Head of caudate nucleus (tissue), 42 donors: ENCODE data around the gene NTM.
A peak's percentile ranks its signal among the peaks of the same experiment; 100 is the strongest.

ENCODE experiments used
- DNase-seq, 42 donors: peaks; one replicate each; pipeline versions ENCODE4 v3.0.0 to v3.0.0-alpha.2; 2020 to 2021; ENCODE audit warnings: mixed read lengths in 7 of 42
- intact Hi-C: fragments of 100-400 bp; cut with DNase I; formaldehyde crosslinking; loops from one replicate; pipeline ENCODE4 v1.15.0; 2022

The NTM gene

DNA sequence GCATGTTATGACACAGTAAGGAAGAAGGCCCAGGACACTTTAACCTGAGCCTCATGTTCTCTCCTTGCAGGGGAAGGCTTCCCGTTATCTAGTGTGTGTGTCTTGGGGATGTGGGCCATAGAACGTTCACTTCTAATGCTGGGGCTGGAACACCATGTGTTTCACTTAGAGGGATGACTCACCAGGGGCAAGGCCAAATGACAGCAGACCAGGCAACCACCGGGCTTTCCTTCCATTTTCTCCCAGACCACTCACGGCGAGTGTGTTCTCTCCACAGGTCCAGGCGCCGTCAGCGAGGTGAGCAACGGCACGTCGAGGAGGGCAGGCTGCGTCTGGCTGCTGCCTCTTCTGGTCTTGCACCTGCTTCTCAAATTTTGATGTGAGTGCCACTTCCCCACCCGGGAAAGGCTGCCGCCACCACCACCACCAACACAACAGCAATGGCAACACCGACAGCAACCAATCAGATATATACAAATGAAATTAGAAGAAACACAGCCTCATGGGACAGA, 964.4 kb downstream of the NTM start:
- intact Hi-C loops = no loop called here

DNA sequence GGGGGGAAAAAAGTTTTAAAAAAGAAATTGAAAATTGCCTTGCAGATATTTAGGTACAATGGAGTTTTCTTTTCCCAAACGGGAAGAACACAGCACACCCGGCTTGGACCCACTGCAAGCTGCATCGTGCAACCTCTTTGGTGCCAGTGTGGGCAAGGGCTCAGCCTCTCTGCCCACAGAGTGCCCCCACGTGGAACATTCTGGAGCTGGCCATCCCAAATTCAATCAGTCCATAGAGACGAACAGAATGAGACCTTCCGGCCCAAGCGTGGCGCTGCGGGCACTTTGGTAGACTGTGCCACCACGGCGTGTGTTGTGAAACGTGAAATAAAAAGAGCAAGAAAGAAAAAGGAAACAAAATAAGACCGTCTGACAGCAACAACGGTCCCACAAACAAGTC, 964.9 kb downstream of the NTM start:
- intact Hi-C loops = no loop called here
- peak in 2 of 42 donors; percentile 39 to 42 for DNase-seq

More for the DNA sequence above, 964.4 kb downstream of the NTM start:
- DNase-seq = no peak

DNA sequence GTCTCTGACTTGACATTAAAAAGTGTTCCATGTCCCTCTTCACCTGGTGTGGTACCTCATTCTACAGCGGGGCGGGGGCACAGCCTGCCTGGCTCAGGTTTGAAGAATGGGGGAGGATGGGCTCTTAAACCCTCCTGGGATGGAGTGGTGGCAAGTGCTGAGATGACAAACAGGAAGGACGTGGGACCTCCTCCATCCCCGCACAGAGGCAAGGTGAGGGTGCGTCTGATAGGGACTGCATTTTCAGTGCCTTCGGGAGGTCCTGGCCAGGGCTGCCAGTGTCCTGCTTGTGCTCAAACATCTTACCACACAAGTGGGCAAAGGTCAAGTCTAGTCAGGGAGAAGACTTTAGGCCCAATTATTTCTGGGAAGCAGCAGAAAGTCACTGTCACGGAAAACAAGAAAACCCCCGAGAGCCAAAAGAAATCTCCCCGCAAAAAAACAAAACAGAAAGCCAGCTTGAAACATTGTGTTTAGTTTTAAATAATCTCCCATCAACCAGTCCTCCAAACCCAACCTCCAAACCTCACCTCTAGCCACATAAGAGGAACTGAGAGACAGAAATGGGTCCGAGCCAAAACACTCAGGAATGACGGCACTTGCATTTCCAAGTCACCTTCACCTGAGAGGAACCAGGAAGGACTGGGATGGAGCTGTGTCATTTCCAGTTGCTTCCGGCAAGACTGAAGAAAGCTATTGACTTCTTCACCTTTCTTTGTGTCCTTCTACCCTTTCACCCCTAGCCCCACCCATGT, 966.5 kb downstream of the NTM start:
- no peak for DNase-seq
- intact Hi-C loops = no loop called here

DNA sequence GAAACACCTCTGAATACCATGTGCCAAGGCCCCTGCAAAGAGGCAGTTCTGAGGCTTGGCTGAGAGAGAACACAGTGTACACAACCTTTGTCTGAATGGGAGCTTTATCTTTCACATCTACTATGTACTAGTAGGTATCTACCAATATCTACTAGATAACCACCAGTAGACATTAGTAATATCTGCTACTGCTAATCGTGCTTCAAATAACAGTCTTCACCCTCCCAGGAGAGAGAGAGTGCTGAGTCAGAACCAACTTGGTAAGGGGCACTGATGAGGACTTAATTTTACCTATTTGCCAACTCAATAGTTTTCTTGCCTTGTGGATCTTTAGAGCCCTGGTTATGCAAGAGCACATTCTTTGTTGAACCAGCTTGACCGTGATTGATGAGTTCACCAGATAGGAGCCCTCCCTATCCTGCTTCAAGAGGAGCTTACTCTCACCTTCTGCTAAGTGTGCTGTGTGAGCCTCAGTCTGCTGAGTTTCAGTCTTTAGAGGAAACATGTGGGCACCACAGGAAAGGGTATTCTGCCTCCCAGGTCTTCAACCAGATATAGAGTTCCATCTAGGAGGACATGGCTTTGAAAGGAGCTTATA, 967.5 kb downstream of the NTM start:
- intact Hi-C loops = no loop called here
- no peak for DNase-seq

DNA sequence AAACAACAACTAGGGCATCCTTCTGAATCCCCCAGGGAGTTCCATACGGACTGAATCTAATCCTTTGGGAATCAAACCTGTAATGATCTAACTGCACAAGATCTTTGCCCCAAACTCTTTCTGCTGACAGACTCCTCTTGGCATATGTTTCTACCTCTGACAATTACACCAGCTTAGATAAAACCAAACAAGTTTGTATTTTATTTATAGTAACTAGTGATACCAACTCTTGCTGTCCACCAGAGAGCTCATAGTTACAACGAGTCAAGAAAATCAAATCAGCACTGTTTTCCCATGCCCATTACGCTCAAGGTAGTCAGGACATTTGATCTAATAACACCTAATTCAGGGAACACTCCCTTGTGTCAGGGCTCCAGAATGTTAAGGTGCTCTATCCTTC, 972.0 kb downstream of the NTM start:
- DNase-seq = no peak
- intact Hi-C loops = no loop called here

DNA sequence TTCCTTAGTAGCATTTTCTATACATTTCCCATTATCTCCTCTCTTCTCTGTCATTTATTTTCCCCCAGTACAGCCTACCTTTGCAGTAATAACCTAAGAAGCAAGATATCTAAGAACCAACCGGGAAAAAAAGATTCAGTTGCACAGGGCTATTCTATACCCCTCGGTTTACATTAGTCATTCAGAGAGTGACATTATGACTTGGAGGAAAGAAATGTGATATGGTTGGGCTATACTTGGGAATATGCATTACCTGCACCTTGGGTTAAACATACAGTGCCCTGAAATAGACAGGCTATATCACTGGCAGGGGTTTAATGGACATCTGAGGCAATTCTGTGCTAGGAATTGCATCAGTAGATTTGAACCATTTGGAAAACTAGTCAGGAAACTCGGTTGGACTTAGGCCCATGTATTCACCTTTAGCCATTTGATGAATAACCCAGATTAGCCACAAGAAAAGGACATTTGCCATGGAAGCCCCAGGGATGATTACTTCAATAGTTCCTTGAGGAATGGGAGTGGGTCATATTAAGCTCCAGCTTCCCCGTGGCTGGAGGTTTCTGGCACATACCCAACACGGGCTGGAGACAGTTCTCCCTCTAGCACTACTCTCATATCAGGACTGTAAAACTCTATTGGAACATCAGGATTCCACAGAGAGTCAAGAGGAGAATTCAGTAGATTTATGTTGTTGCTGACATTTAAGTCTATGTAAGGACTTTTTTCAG, 973.2 kb downstream of the NTM start:
- intact Hi-C loops = no loop called here
- no peak for DNase-seq

DNA sequence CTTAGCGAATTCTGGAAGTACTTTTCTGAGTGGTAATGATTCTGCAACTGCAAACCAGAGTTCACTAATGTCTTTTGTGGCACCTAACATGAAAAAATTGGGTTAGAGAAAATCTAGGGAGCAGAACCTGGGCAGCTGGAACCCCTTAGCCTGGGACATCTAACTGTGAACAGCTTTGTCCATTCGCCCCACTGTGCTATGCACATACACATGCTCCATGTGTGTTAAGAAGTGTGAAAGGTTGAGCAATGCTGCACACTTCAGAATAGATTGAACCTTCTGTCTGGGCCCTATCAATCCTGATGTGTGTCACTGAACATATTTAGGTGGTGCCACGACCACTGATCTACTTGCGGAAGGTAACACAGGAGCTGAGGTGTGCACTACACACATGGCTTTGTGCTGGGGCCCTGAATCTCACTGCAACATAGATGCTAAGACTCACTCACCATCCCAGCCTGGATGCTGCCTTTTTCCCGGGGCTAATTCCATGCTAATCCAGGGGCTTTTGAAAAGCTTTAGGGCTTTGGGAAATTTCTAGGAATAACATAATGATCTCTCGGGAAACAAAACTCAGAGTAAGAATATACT, 976.2 kb downstream of the NTM start:
- intact Hi-C loops = no loop called here

DNA sequence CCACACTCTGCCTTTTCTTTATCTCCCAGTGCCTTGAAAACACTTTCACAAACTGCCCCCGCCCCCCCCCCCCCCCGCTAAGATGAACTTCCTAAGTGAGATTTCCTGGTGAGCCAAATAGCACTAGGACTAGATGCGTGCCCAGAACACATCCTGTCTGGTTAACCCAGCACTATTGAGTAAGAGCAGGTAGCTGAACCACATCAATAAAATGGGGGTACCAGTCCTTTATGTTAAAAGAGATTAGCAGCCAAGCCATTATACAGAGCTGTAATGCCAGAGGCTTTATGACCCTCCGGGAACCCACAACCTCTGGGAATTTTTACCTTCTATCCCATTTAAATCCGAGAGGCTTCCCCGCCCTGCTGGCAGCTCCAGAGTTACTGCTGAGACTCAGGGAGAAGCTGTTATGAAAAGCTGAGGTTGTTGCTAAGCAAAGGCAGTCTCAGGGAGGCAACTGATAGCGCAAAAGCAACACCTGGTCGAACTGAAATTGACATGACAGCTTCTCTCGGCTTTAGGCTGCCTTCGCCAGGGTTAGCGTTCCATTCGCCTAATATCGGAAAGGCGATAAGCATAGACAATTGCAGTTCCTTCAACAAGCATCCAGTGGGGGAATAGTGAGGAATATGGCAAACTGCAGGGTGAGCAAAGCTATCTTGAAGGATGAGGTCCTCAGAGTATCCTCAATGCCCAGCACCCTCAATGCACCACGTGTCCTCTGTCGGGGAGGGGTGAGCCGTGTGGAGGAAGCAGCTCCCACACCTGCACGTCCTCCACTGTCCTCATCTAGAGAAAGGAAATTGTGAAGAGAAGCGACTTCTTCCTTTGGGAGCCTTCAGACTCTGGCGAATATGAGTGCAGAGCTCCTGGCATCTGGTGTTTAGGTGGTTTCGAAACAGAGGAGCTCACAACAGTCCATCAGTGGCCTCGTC, 977.0 kb downstream of the NTM start:
- intact Hi-C loops = no loop called here
- peak in 14 of 42 donors; percentile 5 to 56 (median 24) for DNase-seq

More for the DNA sequence above, 976.2 kb downstream of the NTM start:
- DNase-seq = no peak

DNA sequence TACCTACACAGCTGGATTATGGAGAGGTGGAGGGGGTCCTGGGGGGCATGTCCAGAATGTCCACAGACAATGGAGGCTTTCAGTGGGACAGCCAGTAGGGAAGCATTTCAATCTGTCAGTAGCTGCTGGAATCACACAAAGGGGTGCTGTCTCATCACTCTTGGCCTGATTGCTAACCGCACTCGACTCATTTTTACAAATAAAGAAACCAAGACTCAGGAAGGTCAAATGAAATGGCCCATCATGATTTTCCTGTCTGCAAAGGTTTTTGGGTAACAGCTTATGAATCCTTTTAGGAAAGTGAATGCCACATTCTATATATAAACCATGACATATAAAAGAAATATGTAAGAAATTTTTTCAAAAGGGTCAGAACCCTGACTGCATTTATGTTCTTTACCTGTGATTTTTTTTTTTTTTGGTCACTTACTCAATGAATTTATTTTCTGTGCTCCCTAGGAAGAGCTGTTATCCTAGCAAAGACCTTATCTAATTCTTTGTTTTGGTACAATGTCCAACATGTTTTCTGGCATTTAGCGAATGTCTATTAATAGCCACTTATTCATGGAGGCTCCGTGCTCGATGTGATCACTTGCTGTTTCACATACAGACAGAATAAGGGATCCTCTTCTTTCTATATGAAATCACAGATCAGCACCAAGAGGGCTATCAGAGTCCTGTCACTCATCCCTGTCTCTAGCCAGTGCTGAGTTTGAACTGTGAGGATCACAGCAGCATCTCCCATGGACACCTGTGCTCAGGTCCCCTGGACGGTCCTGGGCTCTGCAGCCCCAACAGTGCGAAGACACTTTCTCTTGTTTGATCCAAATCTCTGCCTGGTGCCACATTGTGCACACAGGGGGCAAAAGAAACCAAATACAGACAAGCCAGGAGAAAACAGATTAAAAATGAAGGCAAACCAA, 979.7 kb downstream of the NTM start:
- intact Hi-C loops = no loop called here

DNA sequence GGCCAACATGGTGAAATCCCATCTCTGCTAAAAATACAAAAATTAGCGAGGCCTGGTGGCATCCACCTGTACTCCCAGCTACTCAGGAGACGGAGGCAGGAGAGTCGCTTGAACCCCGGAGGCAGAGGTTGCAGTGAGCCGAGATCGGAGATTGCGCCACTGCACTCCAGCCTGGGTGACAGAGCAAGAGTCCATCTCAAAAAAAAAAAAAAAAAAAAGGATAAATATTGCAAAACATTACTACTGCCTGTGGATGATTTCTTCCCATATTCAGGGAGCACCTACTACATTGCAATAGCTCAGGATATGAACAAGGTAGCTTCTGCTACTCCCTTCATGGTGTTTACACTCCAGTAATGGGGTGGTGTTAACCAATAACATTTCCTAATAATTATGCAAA, 980.6 kb downstream of the NTM start:
- intact Hi-C loops = no loop called here
- DNase-seq = no peak

More for the DNA sequence above, 979.7 kb downstream of the NTM start:
- no peak for DNase-seq

DNA sequence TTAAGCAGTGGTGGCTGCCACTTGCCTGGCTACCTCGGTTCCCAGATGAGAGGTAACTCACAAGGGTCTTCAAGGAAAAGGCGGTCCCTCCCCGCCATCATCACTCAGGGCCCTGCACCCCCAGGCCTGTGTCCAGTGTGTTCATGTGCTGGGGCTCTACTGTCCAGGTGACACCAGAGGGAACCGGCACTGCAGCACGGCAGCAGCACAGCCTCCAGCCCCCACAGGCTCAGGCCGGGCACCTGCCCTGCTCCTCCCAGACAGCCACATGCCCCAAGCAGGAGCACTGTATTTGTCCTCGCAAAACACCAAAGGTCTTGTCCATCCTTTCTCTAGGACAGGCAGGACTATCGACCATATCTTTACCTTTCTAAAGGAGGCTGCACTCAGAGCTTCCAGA, 982.1 kb downstream of the NTM start:
- no peak for DNase-seq
- intact Hi-C loops = no loop called here

DNA sequence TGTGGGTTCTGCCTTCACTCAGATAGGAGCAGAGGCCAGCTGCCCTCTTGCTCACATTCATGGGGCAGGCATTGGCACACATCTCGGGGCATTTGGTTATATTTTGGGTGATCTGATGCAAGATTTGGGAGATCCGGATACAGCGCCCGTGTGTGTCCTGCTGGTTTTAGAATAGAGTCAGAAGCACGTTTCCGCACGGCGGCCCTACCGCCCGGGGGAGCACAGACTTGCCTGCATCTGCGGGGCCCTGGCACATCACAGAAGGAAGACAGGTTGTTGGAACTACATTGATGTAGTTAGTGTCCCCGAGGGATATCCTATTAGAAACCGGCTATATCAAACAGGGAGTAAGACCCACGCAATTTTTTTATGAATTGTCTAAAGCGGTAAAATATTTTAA, 982.8 kb downstream of the NTM start:
- no peak for DNase-seq
- intact Hi-C loops = no loop called here

DNA sequence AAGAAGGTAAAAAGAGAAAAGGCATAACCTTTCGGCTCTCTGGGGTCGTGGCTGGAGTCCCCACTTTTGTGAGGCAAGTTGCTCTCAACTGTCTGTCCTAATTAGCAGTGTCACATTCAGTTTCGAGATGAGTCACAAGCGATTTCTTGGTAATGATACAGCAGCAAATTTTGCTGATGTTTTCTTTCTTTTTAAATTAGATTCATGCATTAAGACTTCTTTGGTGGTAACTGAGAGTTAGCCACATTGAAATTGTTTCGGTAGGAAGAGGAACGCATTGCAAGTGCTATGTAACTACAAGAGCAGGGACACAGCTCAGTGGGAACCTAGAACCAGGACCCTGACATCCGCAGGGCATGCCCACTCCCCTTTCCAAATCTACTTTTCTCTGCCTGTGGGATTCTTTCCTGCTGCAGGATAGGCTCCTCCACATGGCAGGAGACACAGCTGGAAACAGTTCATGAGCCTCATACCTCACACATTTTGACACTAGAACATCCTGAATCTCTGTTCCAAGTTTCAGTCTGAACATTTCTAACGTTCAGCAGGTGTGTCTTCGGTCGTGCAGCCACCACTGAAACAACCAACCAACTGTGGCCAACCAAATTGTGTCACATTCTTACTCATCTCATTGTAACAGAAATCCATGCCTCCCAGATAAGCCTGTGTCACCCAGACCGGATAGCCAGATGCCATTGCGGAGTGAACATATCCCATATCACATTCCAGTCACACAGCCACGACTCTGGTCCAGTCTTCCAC, 987.6 kb downstream of the NTM start:
- DNase-seq = no peak
- intact Hi-C loops = no loop called here

DNA sequence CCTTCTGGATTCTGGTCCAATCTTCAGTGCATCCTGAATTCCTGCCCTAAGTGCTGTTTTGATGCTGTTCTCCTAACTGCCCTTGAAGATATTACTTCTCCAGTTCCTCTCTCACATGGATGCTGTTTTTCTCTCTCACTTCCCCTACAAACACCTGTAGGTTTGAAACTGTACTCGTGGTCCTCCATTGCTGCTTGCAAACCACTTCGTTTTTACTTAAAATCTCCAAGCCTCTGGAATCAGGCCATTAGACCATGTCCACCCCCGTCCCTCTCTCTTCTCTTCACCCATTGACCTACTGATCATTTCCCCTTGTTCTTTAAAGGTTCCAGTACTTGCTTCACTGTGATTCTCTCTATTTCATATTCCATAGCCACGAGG, 988.1 kb downstream of the NTM start:
- no peak for DNase-seq
- intact Hi-C loops = no loop called here

DNA sequence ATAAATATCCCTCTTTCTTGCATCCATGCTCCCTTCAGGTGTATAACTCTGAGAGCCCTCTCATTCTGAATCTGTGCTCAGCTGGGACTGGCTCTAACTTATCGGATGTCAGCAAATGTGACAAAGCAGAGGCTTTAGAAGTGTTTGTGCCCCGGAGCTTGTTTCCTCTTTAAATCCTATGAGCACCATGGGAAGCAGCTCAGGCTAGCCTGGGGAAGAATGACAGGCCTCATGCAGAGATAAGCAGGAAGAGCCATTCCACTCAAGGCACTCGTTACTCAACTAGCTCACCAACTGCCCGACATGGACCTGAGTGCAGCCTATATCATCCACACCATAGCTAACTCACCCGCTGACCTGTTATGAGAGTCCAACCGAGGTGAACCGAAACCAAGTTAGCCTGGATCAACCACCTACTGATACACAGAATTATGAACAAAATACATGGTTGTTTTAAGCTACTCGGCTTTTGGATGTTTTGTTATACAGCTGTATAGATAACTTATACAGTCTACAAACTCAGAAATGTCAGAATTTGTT, 990.7 kb downstream of the NTM start:
- intact Hi-C loops = no loop called here

DNA sequence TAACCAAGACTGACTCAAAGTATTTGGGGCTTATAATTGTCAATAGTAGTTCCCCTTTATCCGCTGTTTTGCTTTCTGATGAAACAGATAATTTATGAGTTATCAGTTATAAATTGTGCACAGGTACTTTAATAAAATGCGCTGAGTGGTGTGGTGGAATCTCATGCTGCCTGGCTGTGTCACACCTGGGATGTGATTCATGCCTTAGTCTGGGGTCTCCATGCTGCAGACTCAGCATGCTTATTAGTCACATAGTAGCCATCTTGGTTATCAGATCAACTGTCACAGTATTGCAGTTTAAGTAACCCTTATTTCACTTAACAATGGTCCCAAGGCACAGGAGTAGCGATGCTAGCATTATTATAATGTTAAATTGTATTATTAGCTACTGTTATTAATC, 995.2 kb downstream of the NTM start:
- intact Hi-C loops = no loop called here
- DNase-seq = no peak

More for the DNA sequence above, 990.7 kb downstream of the NTM start:
- no peak for DNase-seq

DNA sequence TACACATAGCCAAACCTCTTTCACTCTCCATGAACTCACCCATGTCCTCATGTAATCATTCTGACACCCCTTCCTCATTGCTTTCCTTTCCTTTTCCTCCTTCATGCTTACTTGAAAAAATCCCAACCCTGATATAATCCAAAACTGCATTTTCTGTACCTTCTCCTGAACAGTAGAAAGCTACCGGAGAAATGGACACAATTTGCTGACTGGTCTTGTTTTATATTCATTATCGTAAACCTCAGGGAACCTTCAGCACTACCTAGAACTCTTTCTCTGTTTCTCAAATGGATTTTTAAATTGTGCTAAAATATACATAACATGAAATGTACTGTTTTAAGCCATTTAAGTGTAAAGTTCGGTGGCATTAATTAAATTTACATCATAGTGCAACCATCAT, 996.9 kb downstream of the NTM start:
- no peak for DNase-seq
- intact Hi-C loops = no loop called here
